D721Med (cell line): ENCODE results near the gene PTPRM.

Source experiments
- DNase-seq: peaks from one replicate; pipeline ENCODE4 v3.0.0; 2011; ENCODE audit warnings: low spot score; ENCODE audit not compliant: insufficient read length
- FAIRE-seq: peaks from 2 replicates; lab custom pipeline; 2011; peaks lifted over from hg19 to GRCh38; lab: Jason Lieb, UNC
- TF ChIP-seq, protein P1 (sequence below): IDR thresholded peaks from 2 replicates; pipeline ENCODE4 v1.5.1; 2012; ENCODE audit warnings: mild to moderate bottlenecking, control low read depth; ENCODE audit not compliant: insufficient read depth; ENCODE audit errors: missing control alignments

The PTPRM gene

DNA sequence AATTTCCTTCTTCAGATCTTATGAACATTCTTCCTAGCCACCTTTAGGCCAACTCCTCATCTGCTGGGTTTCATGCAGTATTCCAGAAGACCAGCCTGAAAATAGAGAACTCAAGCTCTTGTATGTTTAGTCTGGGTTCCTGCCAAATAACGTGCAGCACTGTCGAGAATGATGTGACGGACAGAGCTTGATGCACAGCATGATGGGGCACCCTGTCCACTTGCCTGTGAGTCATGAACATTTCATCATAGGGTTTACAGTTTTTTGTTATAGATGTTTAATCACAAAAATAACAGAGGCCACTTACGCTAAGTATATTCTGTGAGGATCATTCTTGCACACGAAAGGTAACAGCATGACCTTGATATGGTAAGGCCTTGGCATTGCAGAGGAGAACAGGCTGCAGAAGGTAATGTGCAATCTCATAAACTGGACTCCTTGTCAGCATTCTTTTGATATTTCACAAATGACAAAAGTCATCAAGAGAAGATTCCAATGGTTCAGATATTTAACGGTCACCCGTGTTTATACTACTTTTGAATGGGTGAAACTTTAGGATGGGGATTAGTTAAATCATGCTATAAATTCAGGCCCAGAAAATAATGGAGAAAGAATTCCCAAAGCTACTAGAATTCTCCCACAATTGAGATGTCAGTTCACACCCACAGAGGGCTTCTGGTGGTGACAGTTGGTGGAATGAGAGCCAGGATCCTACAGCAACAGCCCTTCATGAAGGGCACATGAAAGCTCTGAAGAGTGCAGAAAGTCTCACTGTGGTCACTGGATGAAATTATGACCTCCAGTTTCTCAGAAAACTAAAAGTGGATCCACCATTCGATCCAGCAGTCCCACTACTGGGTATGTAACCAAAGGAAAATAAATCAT lies 646.0 kb downstream of the PTPRM start:
- TF ChIP-seq, protein P1, sequence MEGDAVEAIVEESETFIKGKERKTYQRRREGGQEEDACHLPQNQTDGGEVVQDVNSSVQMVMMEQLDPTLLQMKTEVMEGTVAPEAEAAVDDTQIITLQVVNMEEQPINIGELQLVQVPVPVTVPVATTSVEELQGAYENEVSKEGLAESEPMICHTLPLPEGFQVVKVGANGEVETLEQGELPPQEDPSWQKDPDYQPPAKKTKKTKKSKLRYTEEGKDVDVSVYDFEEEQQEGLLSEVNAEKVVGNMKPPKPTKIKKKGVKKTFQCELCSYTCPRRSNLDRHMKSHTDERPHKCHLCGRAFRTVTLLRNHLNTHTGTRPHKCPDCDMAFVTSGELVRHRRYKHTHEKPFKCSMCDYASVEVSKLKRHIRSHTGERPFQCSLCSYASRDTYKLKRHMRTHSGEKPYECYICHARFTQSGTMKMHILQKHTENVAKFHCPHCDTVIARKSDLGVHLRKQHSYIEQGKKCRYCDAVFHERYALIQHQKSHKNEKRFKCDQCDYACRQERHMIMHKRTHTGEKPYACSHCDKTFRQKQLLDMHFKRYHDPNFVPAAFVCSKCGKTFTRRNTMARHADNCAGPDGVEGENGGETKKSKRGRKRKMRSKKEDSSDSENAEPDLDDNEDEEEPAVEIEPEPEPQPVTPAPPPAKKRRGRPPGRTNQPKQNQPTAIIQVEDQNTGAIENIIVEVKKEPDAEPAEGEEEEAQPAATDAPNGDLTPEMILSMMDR: no peak
- FAIRE-seq: no peak
- DNase-seq: no peak

DNA sequence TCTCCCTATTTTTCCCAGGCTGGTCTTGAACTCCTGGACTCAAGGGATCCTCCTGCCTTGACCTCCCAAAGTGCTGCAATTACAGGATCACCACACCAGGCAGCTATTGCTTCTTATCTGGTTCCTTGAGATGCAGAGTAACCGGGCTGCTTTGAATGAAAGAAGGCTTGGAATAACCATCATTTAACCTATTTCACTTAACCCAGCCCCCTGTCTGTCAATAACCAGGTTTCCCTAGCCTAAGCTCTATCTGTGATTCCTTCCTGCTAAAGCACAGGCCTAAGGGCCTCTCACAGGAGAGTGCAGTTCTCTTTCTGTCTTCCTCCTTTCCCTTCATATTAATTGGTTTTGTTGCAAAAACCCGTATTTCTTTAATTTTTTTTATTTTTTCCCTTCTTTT lies 648.6 kb downstream of the PTPRM start:
- TF ChIP-seq, protein P1: no peak
- DNase-seq: no peak
- FAIRE-seq: no peak

DNA sequence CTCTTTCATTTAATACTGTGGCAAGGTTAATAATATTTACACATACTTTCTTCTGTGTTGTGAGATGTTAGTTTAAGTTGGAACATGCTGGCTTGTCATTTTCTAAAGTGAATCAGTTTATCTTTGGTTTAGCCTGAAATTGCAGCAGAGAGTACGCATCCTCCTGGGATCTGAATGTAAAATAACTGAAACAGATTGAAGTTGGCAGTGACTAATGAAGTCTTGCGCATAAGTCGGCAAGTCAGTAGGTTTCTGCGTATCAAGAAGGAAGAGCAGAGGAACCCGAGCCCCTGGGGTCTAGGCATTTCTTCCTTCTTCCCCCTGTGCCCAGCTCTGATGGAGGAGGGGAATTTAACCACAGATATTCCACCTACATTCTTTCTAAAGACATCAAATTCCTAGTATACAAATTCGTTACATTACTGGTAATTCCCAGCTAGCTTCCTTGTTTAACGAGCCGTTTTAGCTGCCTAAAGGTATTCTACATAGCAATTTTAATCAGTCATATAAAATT lies 650.0 kb downstream of the PTPRM start:
- DNase-seq: no peak
- TF ChIP-seq, protein P1: no peak
- no peak for FAIRE-seq

DNA sequence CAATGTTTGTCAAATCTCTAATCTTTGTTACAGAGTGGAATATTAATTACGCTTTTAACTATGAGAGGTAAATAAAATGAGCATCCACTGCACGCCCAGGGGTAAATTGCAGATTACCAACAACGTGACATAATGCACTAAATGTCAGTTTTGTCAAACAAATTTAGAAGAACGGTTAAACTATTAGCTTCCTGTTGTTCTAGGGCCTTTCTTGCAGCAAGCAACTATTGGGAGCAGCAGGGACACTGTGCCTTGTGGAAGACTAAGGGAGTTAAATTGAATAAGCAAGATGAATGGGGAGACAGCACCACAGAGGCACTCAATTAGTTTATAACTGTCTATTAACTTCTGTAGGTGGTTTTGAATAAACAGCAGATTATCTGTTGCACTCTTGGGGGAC lies 651.1 kb downstream of the PTPRM start:
- TF ChIP-seq, protein P1: no peak
- DNase-seq (no peak), FAIRE-seq (no peak)

DNA sequence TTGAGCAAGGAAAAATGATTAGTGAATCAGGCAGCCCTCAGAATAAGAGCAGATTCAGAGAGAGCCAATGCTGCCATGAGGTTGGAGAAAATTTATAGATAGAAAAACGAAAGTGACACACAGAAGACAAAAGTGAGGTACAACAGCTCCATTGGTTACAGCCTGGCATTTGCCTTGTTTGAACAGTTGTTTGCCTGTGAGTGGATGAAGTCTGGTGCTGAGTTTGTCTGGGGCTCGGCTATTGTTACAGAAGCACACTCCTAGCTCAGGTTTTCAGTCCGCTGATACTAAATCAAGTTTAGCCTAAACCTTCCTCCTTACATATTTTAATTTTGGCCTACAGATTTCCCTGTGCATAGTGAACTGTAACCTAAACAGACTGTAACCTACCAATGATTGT lies 654.3 kb downstream of the PTPRM start:
- no peak for FAIRE-seq
- TF ChIP-seq, protein P1: no peak

DNA sequence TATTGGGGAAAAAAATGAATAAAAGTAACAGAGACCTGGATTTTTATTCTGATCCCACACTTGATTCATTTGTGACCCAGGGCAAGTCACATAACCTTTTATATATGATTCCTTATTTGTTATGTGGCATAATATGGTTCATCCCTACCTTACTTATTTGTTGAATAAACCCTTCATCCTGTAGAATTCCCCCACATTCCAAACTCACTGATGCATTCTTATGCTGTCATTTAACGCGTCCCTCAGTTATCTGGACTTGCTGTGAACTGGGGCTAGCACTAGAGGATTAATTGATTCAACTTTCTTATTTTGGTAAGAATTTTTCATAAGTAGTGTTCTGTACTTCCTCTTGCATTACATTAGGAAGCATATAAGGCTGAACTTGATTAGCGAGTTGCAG lies 657.5 kb downstream of the PTPRM start:
- TF ChIP-seq, protein P1: no peak
- DNase-seq: no peak
- FAIRE-seq: no peak

More for the DNA sequence above, 654.3 kb downstream of the PTPRM start:
- DNase-seq: no peak

DNA sequence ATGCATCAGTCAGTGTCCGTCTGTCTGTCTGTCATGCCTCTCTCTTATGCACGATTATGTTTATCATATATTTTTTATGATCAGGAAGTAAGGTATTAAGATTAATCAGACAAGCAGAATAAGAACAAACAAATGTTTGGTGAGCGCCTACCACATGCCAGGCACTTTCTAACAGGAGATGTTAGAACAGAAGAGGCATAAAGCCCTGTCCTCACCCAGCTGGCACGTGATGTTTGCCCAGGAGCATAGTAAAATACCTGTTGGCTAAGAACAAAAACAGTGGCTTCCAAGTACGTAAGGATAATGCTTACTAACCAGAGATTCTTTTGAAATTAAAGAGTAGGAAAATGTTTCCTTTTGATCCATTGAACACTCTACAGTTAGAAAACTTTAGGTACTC lies 661.9 kb downstream of the PTPRM start:
- no peak for DNase-seq
- TF ChIP-seq, protein P1: no peak
- no peak for FAIRE-seq
